Measurements from ENCODE around the gene HUWE1.

- TF ChIP-seq, protein P1, sequence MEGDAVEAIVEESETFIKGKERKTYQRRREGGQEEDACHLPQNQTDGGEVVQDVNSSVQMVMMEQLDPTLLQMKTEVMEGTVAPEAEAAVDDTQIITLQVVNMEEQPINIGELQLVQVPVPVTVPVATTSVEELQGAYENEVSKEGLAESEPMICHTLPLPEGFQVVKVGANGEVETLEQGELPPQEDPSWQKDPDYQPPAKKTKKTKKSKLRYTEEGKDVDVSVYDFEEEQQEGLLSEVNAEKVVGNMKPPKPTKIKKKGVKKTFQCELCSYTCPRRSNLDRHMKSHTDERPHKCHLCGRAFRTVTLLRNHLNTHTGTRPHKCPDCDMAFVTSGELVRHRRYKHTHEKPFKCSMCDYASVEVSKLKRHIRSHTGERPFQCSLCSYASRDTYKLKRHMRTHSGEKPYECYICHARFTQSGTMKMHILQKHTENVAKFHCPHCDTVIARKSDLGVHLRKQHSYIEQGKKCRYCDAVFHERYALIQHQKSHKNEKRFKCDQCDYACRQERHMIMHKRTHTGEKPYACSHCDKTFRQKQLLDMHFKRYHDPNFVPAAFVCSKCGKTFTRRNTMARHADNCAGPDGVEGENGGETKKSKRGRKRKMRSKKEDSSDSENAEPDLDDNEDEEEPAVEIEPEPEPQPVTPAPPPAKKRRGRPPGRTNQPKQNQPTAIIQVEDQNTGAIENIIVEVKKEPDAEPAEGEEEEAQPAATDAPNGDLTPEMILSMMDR (IDR thresholded peaks at IDR 0.05; ENCODE audit: low read length), result no peak
- TF ChIP-seq EZH2 (IDR thresholded peaks at IDR 0.05; ENCODE audit: borderline replicate concordance, low read length), result no peak
Measured at GRCh38 chrX:53483416-53483815, 203.1 kb downstream of the HUWE1 start.

Data from OCI-LY1 (cell line).